HepG2 (cell line): Measurements from ENCODE around the gene MAN1A1. TPM values are rescaled to one million over a fixed set of nuclear protein-coding genes. Genes with fewer than 3 reads are reported as not detected.

ENCODE experiments used
- JUN ChIP-seq: sonication (generic); formaldehyde crosslinking; IDR thresholded peaks from 2 replicates; pipeline ENCODE4 v1.4.0; 2020; ENCODE audit warnings: mild to moderate bottlenecking, missing genetic modification reagents
- MEF2D ChIP-seq: sonication (generic); formaldehyde crosslinking; IDR thresholded peaks from 2 replicates; pipeline ENCODE4 v1.5.1; 2020; ENCODE audit warnings: mild to moderate bottlenecking, missing genetic modification reagents
- NFYB ChIP-seq: sonication (generic); formaldehyde crosslinking; IDR thresholded peaks from 2 replicates; pipeline ENCODE4 v1.4.0; 2020; ENCODE audit warnings: missing genetic modification reagents
- PCBP1 ChIP-seq: fragments of 200-400 bp; formaldehyde crosslinking; IDR thresholded peaks from 2 replicates; pipeline ENCODE4 v1.6.1; 2017; ENCODE audit warnings: mild to moderate bottlenecking, low read depth, low read length, borderline replicate concordance
- RBM39 ChIP-seq: fragments of 200-400 bp; formaldehyde crosslinking; IDR thresholded peaks from one replicate; pipeline ENCODE4 v1.6.1; 2018; ENCODE audit warnings: antibody characterized with exemption, mild to moderate bottlenecking, low read depth, low read length; ENCODE audit not compliant: poor library complexity, severe bottlenecking
- SP140L ChIP-seq: sonication (generic); formaldehyde crosslinking; IDR thresholded peaks from 2 replicates; pipeline ENCODE4 v1.4.0; 2020; ENCODE audit warnings: missing genetic modification reagents, borderline replicate concordance
- WIZ ChIP-seq: sonication (generic); formaldehyde crosslinking; IDR thresholded peaks from 2 replicates; pipeline ENCODE4 v1.5.1; 2020; ENCODE audit warnings: mild to moderate bottlenecking, missing genetic modification reagents
- ZEB1 ChIP-seq: IDR thresholded peaks from 2 replicates; pipeline ENCODE4 v1.6.1; 2012; ENCODE audit warnings: mild to moderate bottlenecking, low read depth, inconsistent platforms; ENCODE audit not compliant: insufficient replicate concordance
- ZFP82 ChIP-seq: sonication (generic); formaldehyde crosslinking; IDR thresholded peaks from 2 replicates; pipeline ENCODE4 v1.5.1; 2020; ENCODE audit warnings: mild to moderate bottlenecking, missing genetic modification reagents, borderline replicate concordance
- ZNF12 ChIP-seq: sonication (generic); formaldehyde crosslinking; IDR thresholded peaks from 2 replicates; pipeline ENCODE4 v1.5.0; 2020; ENCODE audit warnings: missing genetic modification reagents
- ZNF34 ChIP-seq: sonication (generic); formaldehyde crosslinking; IDR thresholded peaks from 2 replicates; pipeline ENCODE4 v1.4.0; 2020; ENCODE audit warnings: mild to moderate bottlenecking, missing genetic modification reagents, borderline replicate concordance
- ZNF367 ChIP-seq: sonication (generic); formaldehyde crosslinking; IDR thresholded peaks from 2 replicates; pipeline ENCODE4 v1.4.0; 2020; ENCODE audit warnings: missing genetic modification reagents, borderline replicate concordance
- ZNF501 ChIP-seq: sonication (generic); formaldehyde crosslinking; IDR thresholded peaks from 2 replicates; pipeline ENCODE4 v1.5.1; 2020; ENCODE audit warnings: mild to moderate bottlenecking, moderate library complexity, missing genetic modification reagents
- ZNF543 ChIP-seq: sonication (generic); formaldehyde crosslinking; IDR thresholded peaks from 2 replicates; pipeline ENCODE4 v1.4.0; 2020; ENCODE audit warnings: mild to moderate bottlenecking, missing genetic modification reagents
- ZNF569 ChIP-seq: sonication (generic); formaldehyde crosslinking; IDR thresholded peaks from 2 replicates; pipeline ENCODE4 v1.5.0; 2020; ENCODE audit warnings: mild to moderate bottlenecking, missing genetic modification reagents, moderate library complexity, borderline replicate concordance
- polyA plus RNA-seq, 8 experiments: library from polyadenylated mRNA; depleted of rRNA in 3 of 8; stranded (reverse) in 7 of 8; unstranded in 1 of 8; fragments of >200 nt; fragmentation: Illumina TruSeq in 4 of 8; extraction: Trizol in 4 of 8; gene quantifications; 2 replicates each; pipeline versions ENCODE4 v1.2.1 to v1.2.3, GENCODE V29; 2011 to 2016; ENCODE audit warnings: low read depth in 4 of 8, missing spikeins in 1 of 8, mixed read lengths in 1 of 8; ENCODE audit not compliant: insufficient read depth in 1 of 8
- total RNA-seq, 5 experiments: library from RNA; depleted of rRNA; stranded (reverse); fragments of >200 nt; fragmentation: Illumina TruSeq; extraction: Trizol; gene quantifications; 2 replicates each; pipeline ENCODE4 v1.2.3, GENCODE V29; 2016; ENCODE audit warnings: low read depth in 1 of 5
- TF ChIP-seq, protein P1 (sequence below): sonication (generic); formaldehyde crosslinking; IDR thresholded peaks from 2 replicates; pipeline ENCODE4 v1.5.0; 2020; ENCODE audit warnings: missing genetic modification reagents, mild to moderate bottlenecking, borderline replicate concordance
- TF ChIP-seq, protein P2 (sequence below), 2 experiments: sonication (generic) in 1 of 2; formaldehyde crosslinking in 1 of 2; IDR thresholded peaks; 2 replicates each; pipeline versions ENCODE4 v1.4.0 to v1.6.1; 2018 to 2020; ENCODE audit warnings: missing genetic modification reagents in 2 of 2, borderline replicate concordance in 1 of 2, low read depth in 1 of 2, mild to moderate bottlenecking in 1 of 2, missing biosample characterization in 1 of 2
- TF ChIP-seq, protein P3 (sequence below): sonication (generic); formaldehyde crosslinking; IDR thresholded peaks from 2 replicates; pipeline ENCODE4 v1.4.0; 2020; ENCODE audit warnings: missing genetic modification reagents
- TF ChIP-seq, protein P4 (sequence below): sonication (generic); formaldehyde crosslinking; IDR thresholded peaks from 2 replicates; pipeline ENCODE4 v1.4.0; 2020; ENCODE audit warnings: mild to moderate bottlenecking, missing genetic modification reagents
- TF ChIP-seq, protein P5 (sequence below): IDR thresholded peaks from 2 replicates; pipeline ENCODE4 v1.6.1; 2016; ENCODE audit warnings: low read depth, missing genetic modification reagents, missing compliant biosample characterization

The MAN1A1 gene
- total and polyA plus RNA-seq, 2 of the 13 experiments (the other 11 are each of a cell fraction or from before 2014, with no cell fraction given), result 156 to 236 TPM

DNA sequence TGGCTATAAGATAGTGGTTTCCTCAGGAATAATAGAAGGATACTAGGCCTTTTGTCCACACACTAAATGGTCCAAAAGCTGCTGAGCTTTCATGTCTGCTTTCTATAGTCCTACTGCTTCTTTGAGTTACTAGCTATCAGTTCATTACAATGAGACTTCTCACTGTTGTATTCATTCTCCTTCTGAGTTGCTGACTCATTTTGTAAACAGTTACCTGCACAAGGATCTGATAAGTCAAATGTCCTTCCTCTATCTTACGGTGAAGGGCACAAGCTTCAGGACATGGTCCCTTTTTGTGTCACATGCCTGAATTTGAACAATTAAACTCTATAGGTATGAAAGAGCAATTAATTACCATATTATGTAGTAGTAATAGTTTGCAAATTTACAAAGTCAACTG is 90.5 kb downstream of the MAN1A1 start (continued):
- TF ChIP-seq WIZ (CRISPR knock-in tag), result no peak
- peak; percentile 84 for TF ChIP-seq ZEB1
- TF ChIP-seq, protein P1, sequence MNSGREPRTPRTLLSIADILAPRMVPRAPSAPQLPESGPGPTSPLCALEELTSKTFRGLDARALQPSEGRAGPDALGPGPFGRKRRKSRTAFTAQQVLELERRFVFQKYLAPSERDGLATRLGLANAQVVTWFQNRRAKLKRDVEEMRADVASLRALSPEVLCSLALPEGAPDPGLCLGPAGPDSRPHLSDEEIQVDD, result no peak
- TF ChIP-seq, protein P2, sequence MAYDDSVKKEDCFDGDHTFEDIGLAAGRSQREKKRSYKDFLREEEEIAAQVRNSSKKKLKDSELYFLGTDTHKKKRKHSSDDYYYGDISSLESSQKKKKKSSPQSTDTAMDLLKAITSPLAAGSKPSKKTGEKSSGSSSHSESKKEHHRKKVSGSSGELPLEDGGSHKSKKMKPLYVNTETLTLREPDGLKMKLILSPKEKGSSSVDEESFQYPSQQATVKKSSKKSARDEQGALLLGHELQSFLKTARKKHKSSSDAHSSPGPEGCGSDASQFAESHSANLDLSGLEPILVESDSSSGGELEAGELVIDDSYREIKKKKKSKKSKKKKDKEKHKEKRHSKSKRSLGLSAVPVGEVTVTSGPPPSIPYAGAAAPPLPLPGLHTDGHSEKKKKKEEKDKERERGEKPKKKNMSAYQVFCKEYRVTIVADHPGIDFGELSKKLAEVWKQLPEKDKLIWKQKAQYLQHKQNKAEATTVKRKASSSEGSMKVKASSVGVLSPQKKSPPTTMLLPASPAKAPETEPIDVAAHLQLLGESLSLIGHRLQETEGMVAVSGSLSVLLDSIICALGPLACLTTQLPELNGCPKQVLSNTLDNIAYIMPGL (CRISPR knock-in tag; IDR thresholded peaks at IDR 0.05; ENCODE audit: borderline replicate concordance in 1 of 2, low read depth in 1 of 2), result no peak
- TF ChIP-seq, protein P3, sequence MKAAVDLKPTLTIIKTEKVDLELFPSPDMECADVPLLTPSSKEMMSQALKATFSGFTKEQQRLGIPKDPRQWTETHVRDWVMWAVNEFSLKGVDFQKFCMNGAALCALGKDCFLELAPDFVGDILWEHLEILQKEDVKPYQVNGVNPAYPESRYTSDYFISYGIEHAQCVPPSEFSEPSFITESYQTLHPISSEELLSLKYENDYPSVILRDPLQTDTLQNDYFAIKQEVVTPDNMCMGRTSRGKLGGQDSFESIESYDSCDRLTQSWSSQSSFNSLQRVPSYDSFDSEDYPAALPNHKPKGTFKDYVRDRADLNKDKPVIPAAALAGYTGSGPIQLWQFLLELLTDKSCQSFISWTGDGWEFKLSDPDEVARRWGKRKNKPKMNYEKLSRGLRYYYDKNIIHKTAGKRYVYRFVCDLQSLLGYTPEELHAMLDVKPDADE (CRISPR knock-in tag), result no peak
- TF ChIP-seq MEF2D (CRISPR knock-in tag), result no peak
- TF ChIP-seq SP140L (CRISPR knock-in tag), result no peak
- no peak for TF ChIP-seq PCBP1
- no peak for TF ChIP-seq ZNF543 (CRISPR knock-in tag)
- TF ChIP-seq, protein P4, sequence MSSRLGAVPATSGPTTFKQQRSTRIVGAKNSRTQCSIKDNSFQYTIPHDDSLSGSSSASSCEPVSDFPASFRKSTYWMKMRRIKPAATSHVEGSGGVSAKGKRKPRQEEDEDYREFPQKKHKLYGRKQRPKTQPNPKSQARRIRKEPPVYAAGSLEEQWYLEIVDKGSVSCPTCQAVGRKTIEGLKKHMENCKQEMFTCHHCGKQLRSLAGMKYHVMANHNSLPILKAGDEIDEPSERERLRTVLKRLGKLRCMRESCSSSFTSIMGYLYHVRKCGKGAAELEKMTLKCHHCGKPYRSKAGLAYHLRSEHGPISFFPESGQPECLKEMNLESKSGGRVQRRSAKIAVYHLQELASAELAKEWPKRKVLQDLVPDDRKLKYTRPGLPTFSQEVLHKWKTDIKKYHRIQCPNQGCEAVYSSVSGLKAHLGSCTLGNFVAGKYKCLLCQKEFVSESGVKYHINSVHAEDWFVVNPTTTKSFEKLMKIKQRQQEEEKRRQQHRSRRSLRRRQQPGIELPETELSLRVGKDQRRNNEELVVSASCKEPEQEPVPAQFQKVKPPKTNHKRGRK (CRISPR knock-in tag), result no peak
- TF ChIP-seq RBM39, result no peak
- TF ChIP-seq, protein P5, sequence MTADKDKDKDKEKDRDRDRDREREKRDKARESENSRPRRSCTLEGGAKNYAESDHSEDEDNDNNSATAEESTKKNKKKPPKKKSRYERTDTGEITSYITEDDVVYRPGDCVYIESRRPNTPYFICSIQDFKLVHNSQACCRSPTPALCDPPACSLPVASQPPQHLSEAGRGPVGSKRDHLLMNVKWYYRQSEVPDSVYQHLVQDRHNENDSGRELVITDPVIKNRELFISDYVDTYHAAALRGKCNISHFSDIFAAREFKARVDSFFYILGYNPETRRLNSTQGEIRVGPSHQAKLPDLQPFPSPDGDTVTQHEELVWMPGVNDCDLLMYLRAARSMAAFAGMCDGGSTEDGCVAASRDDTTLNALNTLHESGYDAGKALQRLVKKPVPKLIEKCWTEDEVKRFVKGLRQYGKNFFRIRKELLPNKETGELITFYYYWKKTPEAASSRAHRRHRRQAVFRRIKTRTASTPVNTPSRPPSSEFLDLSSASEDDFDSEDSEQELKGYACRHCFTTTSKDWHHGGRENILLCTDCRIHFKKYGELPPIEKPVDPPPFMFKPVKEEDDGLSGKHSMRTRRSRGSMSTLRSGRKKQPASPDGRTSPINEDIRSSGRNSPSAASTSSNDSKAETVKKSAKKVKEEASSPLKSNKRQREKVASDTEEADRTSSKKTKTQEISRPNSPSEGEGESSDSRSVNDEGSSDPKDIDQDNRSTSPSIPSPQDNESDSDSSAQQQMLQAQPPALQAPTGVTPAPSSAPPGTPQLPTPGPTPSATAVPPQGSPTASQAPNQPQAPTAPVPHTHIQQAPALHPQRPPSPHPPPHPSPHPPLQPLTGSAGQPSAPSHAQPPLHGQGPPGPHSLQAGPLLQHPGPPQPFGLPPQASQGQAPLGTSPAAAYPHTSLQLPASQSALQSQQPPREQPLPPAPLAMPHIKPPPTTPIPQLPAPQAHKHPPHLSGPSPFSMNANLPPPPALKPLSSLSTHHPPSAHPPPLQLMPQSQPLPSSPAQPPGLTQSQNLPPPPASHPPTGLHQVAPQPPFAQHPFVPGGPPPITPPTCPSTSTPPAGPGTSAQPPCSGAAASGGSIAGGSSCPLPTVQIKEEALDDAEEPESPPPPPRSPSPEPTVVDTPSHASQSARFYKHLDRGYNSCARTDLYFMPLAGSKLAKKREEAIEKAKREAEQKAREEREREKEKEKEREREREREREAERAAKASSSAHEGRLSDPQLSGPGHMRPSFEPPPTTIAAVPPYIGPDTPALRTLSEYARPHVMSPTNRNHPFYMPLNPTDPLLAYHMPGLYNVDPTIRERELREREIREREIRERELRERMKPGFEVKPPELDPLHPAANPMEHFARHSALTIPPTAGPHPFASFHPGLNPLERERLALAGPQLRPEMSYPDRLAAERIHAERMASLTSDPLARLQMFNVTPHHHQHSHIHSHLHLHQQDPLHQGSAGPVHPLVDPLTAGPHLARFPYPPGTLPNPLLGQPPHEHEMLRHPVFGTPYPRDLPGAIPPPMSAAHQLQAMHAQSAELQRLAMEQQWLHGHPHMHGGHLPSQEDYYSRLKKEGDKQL (CRISPR knock-in tag), result 0 out of 2 replicates have a peak, but pooled peaks have one; percentile 45
- TF ChIP-seq ZNF501 (CRISPR knock-in tag), result no peak
- TF ChIP-seq JUN (CRISPR knock-in tag), result no peak
- TF ChIP-seq ZNF34, result no peak
- no peak for TF ChIP-seq ZNF12 (CRISPR knock-in tag)
- TF ChIP-seq ZNF569, result no peak
- TF ChIP-seq NFYB (CRISPR knock-in tag), result no peak
- no peak for TF ChIP-seq ZNF367
- TF ChIP-seq ZFP82 (CRISPR knock-in tag), result no peak
